Measurements from ENCODE around the gene RBM26.

DNA sequence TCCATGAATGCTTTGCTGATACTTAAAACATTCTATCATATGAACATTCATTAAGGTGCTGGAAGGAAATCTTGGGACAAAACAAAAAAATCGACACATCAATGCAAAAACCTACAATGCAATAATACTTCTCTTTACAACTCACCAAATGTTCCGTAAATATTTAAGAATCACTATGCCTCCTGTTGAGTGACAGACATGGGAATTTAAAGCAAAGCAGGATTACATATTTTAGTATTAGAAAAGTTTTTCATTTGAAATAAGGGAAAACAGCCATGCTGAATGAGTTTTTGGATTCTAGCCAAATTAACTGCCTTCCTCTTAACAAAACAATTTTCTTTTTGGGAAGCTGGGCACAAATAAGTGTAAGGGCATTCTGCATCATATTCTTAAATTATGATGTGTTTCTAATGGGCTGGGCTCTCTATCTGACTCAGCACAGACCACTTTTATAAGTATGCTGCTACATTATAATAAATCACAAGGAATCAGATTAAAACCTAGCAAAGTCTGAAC, 93.7 kb downstream of the RBM26 start:
- TF ChIP-seq, protein P1, sequence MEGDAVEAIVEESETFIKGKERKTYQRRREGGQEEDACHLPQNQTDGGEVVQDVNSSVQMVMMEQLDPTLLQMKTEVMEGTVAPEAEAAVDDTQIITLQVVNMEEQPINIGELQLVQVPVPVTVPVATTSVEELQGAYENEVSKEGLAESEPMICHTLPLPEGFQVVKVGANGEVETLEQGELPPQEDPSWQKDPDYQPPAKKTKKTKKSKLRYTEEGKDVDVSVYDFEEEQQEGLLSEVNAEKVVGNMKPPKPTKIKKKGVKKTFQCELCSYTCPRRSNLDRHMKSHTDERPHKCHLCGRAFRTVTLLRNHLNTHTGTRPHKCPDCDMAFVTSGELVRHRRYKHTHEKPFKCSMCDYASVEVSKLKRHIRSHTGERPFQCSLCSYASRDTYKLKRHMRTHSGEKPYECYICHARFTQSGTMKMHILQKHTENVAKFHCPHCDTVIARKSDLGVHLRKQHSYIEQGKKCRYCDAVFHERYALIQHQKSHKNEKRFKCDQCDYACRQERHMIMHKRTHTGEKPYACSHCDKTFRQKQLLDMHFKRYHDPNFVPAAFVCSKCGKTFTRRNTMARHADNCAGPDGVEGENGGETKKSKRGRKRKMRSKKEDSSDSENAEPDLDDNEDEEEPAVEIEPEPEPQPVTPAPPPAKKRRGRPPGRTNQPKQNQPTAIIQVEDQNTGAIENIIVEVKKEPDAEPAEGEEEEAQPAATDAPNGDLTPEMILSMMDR (IDR thresholded peaks at IDR 0.05) = no peak
- TF ChIP-seq POLR2A (IDR thresholded peaks at IDR 0.05) = no peak
